SK-N-SH (cell line): Measurements from ENCODE around the gene TPP2. TPM values are rescaled to one million over a fixed set of nuclear protein-coding genes. Genes with fewer than 3 reads are reported as not detected.

Experiments
- CTCF ChIA-PET: fragments of 300-600, 350-600 bp; formaldehyde crosslinking; extraction: SDS; loops from one replicate; lab custom pipeline; 2021; lab: Yijun Ruan, JAX
- POLR2A ChIA-PET: fragments of 350-600 bp; sonication (Branson Sonifier 250); formaldehyde crosslinking; extraction: SDS; loops from one replicate; lab custom pipeline; 2020; ENCODE audit warnings: antibody characterized with exemption, inconsistent platforms; lab: Yijun Ruan, JAX
- DNase-seq: peaks from one replicate; pipeline ENCODE4 v3.0.0; 2012
- H2AFZ ChIP-seq: fragments of 200-600 bp; sonication (generic); 2 replicates; pipeline ENCODE4 v1.8.1; 2016; ENCODE audit warnings: antibody characterized with exemption, mild to moderate bottlenecking, low read depth
- H3F3A ChIP-seq: fragments of 200-600 bp; sonication (generic); replicated peaks from 2 replicates; pipeline ENCODE3; 2016; ENCODE audit warnings: antibody characterized with exemption, mild to moderate bottlenecking; ENCODE audit not compliant: insufficient read depth
- H3K27ac ChIP-seq, 2 experiments: fragments of 200-500 bp in 1 of 2; fragments of 200-600 bp in 1 of 2; sonication (Bioruptor generic) in 1 of 2; sonication (generic), shearing (Covaris generic) in 1 of 2; 2 replicates each; pipeline versions ENCODE4 v1.5.1 to v1.6.1; 2014 to 2016; ENCODE audit warnings: low read depth in 2 of 2, inconsistent platforms in 1 of 2, low read length in 1 of 2, mild to moderate bottlenecking in 1 of 2, mixed read lengths in 1 of 2
- H3K27me3 ChIP-seq: fragments of 200-600 bp; sonication (generic), shearing (Covaris generic); 2 replicates; pipeline ENCODE4 v1.6.1; 2016; ENCODE audit warnings: mixed run types; ENCODE audit not compliant: insufficient read depth
- H3K36me3 ChIP-seq, 2 experiments: fragments of 200-500 bp in 1 of 2; fragments of 200-600 bp in 1 of 2; sonication (Bioruptor generic) in 1 of 2; sonication (generic) in 1 of 2; replicated peaks in 1 of 2; 2 replicates each; pipeline versions ENCODE3 to v1.5.1; 2014 to 2016; ENCODE audit warnings: low read length in 1 of 2, mild to moderate bottlenecking in 1 of 2; ENCODE audit not compliant: insufficient read depth in 2 of 2, control insufficient read depth in 1 of 2
- H3K4me1 ChIP-seq, 2 experiments: fragments of 200-500 bp in 1 of 2; fragments of 200-600 bp in 1 of 2; sonication (Bioruptor generic) in 1 of 2; sonication (generic), shearing (Covaris generic) in 1 of 2; 2 replicates each; pipeline versions ENCODE4 v1.5.1 to v1.6.1; 2014 to 2016; ENCODE audit warnings: low read depth in 1 of 2, low read length in 1 of 2, mixed run types in 1 of 2; ENCODE audit not compliant: insufficient read depth in 2 of 2, control insufficient read depth in 1 of 2
- H3K4me2 ChIP-seq: fragments of 200-600 bp; sonication (generic), shearing (Covaris generic); 2 replicates; pipeline ENCODE4 v1.6.1; 2017; ENCODE audit warnings: mixed run types
- H3K4me3 ChIP-seq, 2 experiments: fragments of 200-500 bp in 1 of 2; fragments of 200-600 bp in 1 of 2; sonication (Bioruptor generic) in 1 of 2; sonication (generic), shearing (Covaris generic) in 1 of 2; 2 replicates each; pipeline versions ENCODE4 v1.5.1 to v1.8.1; 2014 to 2016; ENCODE audit warnings: low read depth in 2 of 2, inconsistent platforms in 1 of 2, low read length in 1 of 2, mild to moderate bottlenecking in 1 of 2, mixed read lengths in 1 of 2, moderate library complexity in 1 of 2
- H3K79me2 ChIP-seq: fragments of 200-600 bp; sonication (generic); 2 replicates; pipeline ENCODE4 v1.8.1; 2017; ENCODE audit warnings: mild to moderate bottlenecking; ENCODE audit not compliant: insufficient read depth
- H3K9ac ChIP-seq: fragments of 200-600 bp; sonication (generic); 2 replicates; pipeline ENCODE4 v1.6.1; 2017; ENCODE audit warnings: mixed run types
- H3K9me2 ChIP-seq: fragments of 200-600 bp; sonication (generic); 2 replicates; pipeline ENCODE4 v1.6.1; 2017; ENCODE audit warnings: mixed run types
- H3K9me3 ChIP-seq: fragments of 200-600 bp; sonication (generic); 2 replicates; pipeline ENCODE4 v1.6.1; 2017; ENCODE audit warnings: mixed run types, mild to moderate bottlenecking, moderate library complexity
- H4K20me1 ChIP-seq: fragments of 200-600 bp; sonication (generic); 2 replicates; pipeline ENCODE4 v1.6.1; 2017; ENCODE audit warnings: mild to moderate bottlenecking, mixed run types; ENCODE audit not compliant: insufficient read depth
- NFIC ChIP-seq: IDR thresholded peaks from 2 replicates; pipeline ENCODE4 v1.4.0; 2012; ENCODE audit warnings: borderline replicate concordance
- SMC3 ChIP-seq: IDR thresholded peaks from 2 replicates; pipeline ENCODE4 v1.6.1; 2012; ENCODE audit warnings: low read depth, low read length, improper control_type of control experiment
- WGBS: methylation state at CpG from one replicate; pipeline ENCODE4 v1.1.6; 2017; ENCODE audit warnings: low lambda C conversion rate; 5-methylcytosine and 5-hydroxymethylcytosine counted together
- polyA plus RNA-seq, 3 experiments: library from polyadenylated mRNA; depleted of rRNA; stranded (reverse); fragments of >200 nt; gene quantifications; 2 replicates each; pipeline ENCODE4 v1.2.3, GENCODE V29; 2012
- TF ChIP-seq, protein P1 (sequence below): fragments of 150-350 bp; IDR thresholded peaks from 2 replicates; pipeline ENCODE4 v1.6.1; 2016; ENCODE audit warnings: mild to moderate bottlenecking, low read depth, low read length
- TF ChIP-seq, protein P2 (sequence below): IDR thresholded peaks from 2 replicates; pipeline ENCODE4 v1.4.0; 2012; ENCODE audit warnings: low read depth, borderline replicate concordance
- TF ChIP-seq, protein P3 (sequence below): IDR thresholded peaks from 2 replicates; pipeline ENCODE4; 2012

TPP2 gene
- polyA plus RNA-seq, 1 of the 3 experiments (the other 2 are of a cell fraction), result 8.3 TPM

DNA sequence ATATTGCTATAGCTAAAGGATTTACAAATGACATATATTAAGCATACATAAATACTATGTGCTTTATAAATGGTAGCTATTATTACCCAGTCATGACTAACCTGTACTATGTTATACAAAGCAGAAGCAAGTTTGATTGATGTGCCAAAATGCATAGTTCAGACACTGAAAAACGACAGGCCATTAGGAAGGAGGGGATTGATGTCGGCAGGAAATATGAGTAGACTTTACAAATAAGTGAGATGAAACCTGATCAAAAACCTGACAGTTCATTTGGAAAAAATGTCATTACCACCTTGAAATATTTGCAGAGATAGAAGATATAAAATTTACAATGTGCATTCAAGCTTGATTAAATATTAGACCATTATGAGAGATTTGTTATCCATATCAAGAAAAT is 38.8 kb upstream of the TPP2 start (continued):
- TF ChIP-seq, protein P1, sequence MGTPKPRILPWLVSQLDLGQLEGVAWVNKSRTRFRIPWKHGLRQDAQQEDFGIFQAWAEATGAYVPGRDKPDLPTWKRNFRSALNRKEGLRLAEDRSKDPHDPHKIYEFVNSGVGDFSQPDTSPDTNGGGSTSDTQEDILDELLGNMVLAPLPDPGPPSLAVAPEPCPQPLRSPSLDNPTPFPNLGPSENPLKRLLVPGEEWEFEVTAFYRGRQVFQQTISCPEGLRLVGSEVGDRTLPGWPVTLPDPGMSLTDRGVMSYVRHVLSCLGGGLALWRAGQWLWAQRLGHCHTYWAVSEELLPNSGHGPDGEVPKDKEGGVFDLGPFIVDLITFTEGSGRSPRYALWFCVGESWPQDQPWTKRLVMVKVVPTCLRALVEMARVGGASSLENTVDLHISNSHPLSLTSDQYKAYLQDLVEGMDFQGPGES, result no peak

DNA sequence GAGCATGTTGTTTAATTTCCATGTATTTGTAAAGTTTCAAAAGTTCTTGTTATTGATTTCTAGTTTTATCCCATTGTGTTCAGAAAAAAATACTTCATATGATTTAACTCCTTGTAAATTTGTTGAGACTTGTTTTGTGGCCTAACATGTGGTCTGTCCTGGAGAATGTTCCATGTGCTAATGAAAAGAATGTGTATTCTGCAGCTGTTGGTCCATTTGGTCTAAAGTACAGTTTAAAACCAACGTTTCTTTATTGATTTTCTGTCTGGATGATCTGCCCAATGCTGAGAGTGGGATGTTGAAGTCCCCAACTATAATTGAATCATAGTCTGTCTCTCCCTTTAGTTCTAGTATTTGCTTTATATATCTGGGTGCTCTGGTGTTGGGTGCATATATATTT is 34.9 kb upstream of the TPP2 start:
- ChIA-PET CTCF (interaction anchor here (1.5 kb wide), 1 partner anchor 19 kb away, joined by 3 read pairs; no protein-coding TSS in a partner anchor), POLR2A (no interaction called here)
- no peaks in the 10 kb centered on the region for H3K36me3 ChIP-seq
- DNase-seq, result no peak
- peaks cover 0 to 2% of the 10 kb centered on the region in 2 experiments; a peak in 2 of 4 replicates for H3K4me1 ChIP-seq
- H3F3A ChIP-seq, result no peaks in the 10 kb centered on the region
- H3K79me2 ChIP-seq, result no peaks in the 10 kb centered on the region
- H3K27ac ChIP-seq, result no peak overlapping the region
- H3K9me3 ChIP-seq, result no peaks in the 10 kb centered on the region
- H2AFZ ChIP-seq, result no peak overlapping the region
- 4% methylated on average over 1 of the region's 1 CpG for WGBS
- H3K9ac ChIP-seq, result no peak overlapping the region
- H3K27me3 ChIP-seq, result no peaks in the 10 kb centered on the region
- no peaks in the 10 kb centered on the region for H4K20me1 ChIP-seq
- no peak for TF ChIP-seq SMC3
- TF ChIP-seq, protein P2, sequence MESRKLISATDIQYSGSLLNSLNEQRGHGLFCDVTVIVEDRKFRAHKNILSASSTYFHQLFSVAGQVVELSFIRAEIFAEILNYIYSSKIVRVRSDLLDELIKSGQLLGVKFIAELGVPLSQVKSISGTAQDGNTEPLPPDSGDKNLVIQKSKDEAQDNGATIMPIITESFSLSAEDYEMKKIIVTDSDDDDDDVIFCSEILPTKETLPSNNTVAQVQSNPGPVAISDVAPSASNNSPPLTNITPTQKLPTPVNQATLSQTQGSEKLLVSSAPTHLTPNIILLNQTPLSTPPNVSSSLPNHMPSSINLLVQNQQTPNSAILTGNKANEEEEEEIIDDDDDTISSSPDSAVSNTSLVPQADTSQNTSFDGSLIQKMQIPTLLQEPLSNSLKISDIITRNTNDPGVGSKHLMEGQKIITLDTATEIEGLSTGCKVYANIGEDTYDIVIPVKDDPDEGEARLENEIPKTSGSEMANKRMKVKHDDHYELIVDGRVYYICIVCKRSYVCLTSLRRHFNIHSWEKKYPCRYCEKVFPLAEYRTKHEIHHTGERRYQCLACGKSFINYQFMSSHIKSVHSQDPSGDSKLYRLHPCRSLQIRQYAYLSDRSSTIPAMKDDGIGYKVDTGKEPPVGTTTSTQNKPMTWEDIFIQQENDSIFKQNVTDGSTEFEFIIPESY, result no peak
- TF ChIP-seq, all 33 proteins: peak for 0
- Histone ChIP-seq H3K4me3 (no peak overlapping the region), H3K9me2 (no peaks in the 10 kb centered on the region), H3K4me2 (no peak overlapping the region)

DNA sequence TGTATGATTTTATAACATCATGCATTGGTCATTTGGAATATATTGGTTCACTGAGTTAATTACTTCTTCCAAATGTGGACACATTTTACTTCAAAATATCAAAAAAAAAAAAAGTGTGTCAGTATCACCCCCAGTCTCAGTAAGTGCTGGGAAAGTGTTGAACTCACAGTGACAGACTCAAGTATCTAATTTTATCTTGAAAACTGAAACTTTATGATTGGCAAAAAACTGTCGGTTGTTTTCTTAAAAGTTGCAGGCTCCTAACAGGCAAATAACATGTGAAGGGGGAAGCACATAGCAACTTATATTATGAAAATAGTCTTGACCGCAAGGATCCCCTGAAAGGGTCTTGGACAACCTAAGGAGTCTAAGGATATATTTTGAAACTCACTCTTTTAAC is 33.5 kb upstream of the TPP2 start:
- ChIA-PET POLR2A (no interaction called here), CTCF (interaction anchor here (1.5 kb wide), 1 partner anchor 18 kb away, joined by 3 read pairs; no protein-coding TSS in a partner anchor)
- Histone ChIP-seq H3K79me2 (no peaks in the 10 kb centered on the region), H4K20me1 (no peaks in the 10 kb centered on the region), H3K9me3 (no peaks in the 10 kb centered on the region), H3K27ac (no peak overlapping the region), H3K4me1 (peaks cover 0 to 2% of the 10 kb centered on the region in 2 experiments; a peak in 1 of 4 replicates), H3K9me2 (no peaks in the 10 kb centered on the region), H3K4me3 (no peak overlapping the region), H3F3A (no peaks in the 10 kb centered on the region), H2AFZ (no peak overlapping the region), H3K27me3 (no peaks in the 10 kb centered on the region), H3K36me3 (no peaks in the 10 kb centered on the region), H3K4me2 (no peak overlapping the region), H3K9ac (no peak overlapping the region)
- TF ChIP-seq SMC3 (no peak), NFIC (no peak)
- TF ChIP-seq, protein P3, sequence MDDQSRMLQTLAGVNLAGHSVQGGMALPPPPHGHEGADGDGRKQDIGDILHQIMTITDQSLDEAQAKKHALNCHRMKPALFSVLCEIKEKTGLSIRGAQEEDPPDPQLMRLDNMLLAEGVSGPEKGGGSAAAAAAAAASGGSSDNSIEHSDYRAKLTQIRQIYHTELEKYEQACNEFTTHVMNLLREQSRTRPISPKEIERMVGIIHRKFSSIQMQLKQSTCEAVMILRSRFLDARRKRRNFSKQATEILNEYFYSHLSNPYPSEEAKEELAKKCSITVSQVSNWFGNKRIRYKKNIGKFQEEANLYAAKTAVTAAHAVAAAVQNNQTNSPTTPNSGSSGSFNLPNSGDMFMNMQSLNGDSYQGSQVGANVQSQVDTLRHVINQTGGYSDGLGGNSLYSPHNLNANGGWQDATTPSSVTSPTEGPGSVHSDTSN, result no peak
- WGBS, result 69% methylated on average over 2 of the region's 2 CpGs
- no peak for DNase-seq
